Glutamatergic neuron (in vitro differentiated cells): ENCODE data around the gene BIN1. TPM values are rescaled to one million over a fixed set of nuclear protein-coding genes. Genes with fewer than 3 reads are reported as not detected.

Source experiments
- DNase-seq: peaks from one replicate; pipeline ENCODE4 v3.0.0; 2022
- H3K27ac Mint-ChIP-seq: one replicate; pipeline ENCODE4 v1.8.0; 2020; ENCODE audit warnings: mild to moderate bottlenecking, mixed read lengths, inconsistent platforms; ENCODE audit not compliant: unreplicated experiment
- H3K27me3 Mint-ChIP-seq: one replicate; pipeline ENCODE4 v1.8.0; 2020; ENCODE audit warnings: mild to moderate bottlenecking, moderate library complexity, mixed read lengths, inconsistent platforms; ENCODE audit not compliant: unreplicated experiment
- H3K36me3 Mint-ChIP-seq: one replicate; pipeline ENCODE4 v1.8.0; 2020; ENCODE audit warnings: mild to moderate bottlenecking, mixed read lengths, inconsistent platforms; ENCODE audit not compliant: unreplicated experiment
- H3K4me1 Mint-ChIP-seq: one replicate; pipeline ENCODE4 v1.8.0; 2020; ENCODE audit warnings: mild to moderate bottlenecking, low read depth, mixed read lengths, inconsistent platforms; ENCODE audit not compliant: unreplicated experiment
- H3K4me3 Mint-ChIP-seq: one replicate; pipeline ENCODE4 v1.8.0; 2020; ENCODE audit warnings: mild to moderate bottlenecking, mixed read lengths, inconsistent platforms; ENCODE audit not compliant: unreplicated experiment
- H3K9me3 Mint-ChIP-seq: one replicate; pipeline ENCODE4 v1.8.0; 2020; ENCODE audit warnings: mild to moderate bottlenecking, moderate library complexity, mixed read lengths, inconsistent platforms; ENCODE audit not compliant: unreplicated experiment
- CTCF ChIP-seq: fragments of 200-600 bp; sonication (generic); IDR thresholded peaks from one replicate; pipeline ENCODE4 v1.5.0; 2021; ENCODE audit not compliant: partially characterized antibody, unreplicated experiment
- total RNA-seq: library from RNA; stranded (reverse); fragmentation: NEBNext Ultra II Directional; extraction: Animal tissue kit (Norgen Biotek cat#: 25700); gene quantifications from one replicate; pipeline ENCODE4 v1.2.1, GENCODE V29; 2021; ENCODE audit not compliant: unreplicated experiment

The BIN1 gene
- total RNA-seq, 1 donor from 2014 or later: 176 TPM

- H3K9me3 Mint-ChIP-seq: peaks cover 6% of the 10 kb centered on the region
- no peak for DNase-seq
- no peak overlapping the region for H3K4me3 Mint-ChIP-seq
- no peak for TF ChIP-seq CTCF
- peaks cover 8% of the 10 kb centered on the region for H3K27me3 Mint-ChIP-seq
- no peak overlapping the region for H3K27ac Mint-ChIP-seq
- no peaks in the 10 kb centered on the region for H3K36me3 Mint-ChIP-seq
- H3K4me1 Mint-ChIP-seq: peaks cover 22% of the 10 kb centered on the region
Measured at GRCh38 chr2:127101756-127102477, 5.0 kb downstream of the BIN1 start.

- H3K9me3 Mint-ChIP-seq: peaks cover 6% of the 10 kb centered on the region
- no peak for DNase-seq
- H3K36me3 Mint-ChIP-seq: no peaks in the 10 kb centered on the region
- no peak for TF ChIP-seq CTCF
- H3K4me3 Mint-ChIP-seq: no peak overlapping the region
- H3K4me1 Mint-ChIP-seq: peaks cover 25% of the 10 kb centered on the region
- H3K27me3 Mint-ChIP-seq: peaks cover 8% of the 10 kb centered on the region
- no peak overlapping the region for H3K27ac Mint-ChIP-seq
Measured at GRCh38 chr2:127101048-127101611, 5.8 kb downstream of the BIN1 start.

- H3K9me3 Mint-ChIP-seq: peaks cover 6% of the 10 kb centered on the region
- TF ChIP-seq CTCF: no peak
- H3K36me3 Mint-ChIP-seq: no peaks in the 10 kb centered on the region
- peaks cover 31% of the 10 kb centered on the region for H3K4me1 Mint-ChIP-seq
- H3K27ac Mint-ChIP-seq: no peak overlapping the region
- DNase-seq: no peak
- peaks cover 10% of the 10 kb centered on the region for H3K27me3 Mint-ChIP-seq
- no peak overlapping the region for H3K4me3 Mint-ChIP-seq
Measured at GRCh38 chr2:127100251-127101047, 6.5 kb downstream of the BIN1 start.

- no peak overlapping the region for H3K4me3 Mint-ChIP-seq
- H3K27me3 Mint-ChIP-seq: peaks cover 5% of the 10 kb centered on the region
- TF ChIP-seq CTCF: no peak
- H3K27ac Mint-ChIP-seq: no peak overlapping the region
- no peaks in the 10 kb centered on the region for H3K36me3 Mint-ChIP-seq
- peaks cover 30% of the 10 kb centered on the region for H3K4me1 Mint-ChIP-seq
- peak; percentile 14 for DNase-seq
- peaks cover 3% of the 10 kb centered on the region for H3K9me3 Mint-ChIP-seq
Measured at GRCh38 chr2:127098711-127099110, 8.2 kb downstream of the BIN1 start.
